ENCODE data around the gene PRKCE.

The PRKCE gene

DNA sequence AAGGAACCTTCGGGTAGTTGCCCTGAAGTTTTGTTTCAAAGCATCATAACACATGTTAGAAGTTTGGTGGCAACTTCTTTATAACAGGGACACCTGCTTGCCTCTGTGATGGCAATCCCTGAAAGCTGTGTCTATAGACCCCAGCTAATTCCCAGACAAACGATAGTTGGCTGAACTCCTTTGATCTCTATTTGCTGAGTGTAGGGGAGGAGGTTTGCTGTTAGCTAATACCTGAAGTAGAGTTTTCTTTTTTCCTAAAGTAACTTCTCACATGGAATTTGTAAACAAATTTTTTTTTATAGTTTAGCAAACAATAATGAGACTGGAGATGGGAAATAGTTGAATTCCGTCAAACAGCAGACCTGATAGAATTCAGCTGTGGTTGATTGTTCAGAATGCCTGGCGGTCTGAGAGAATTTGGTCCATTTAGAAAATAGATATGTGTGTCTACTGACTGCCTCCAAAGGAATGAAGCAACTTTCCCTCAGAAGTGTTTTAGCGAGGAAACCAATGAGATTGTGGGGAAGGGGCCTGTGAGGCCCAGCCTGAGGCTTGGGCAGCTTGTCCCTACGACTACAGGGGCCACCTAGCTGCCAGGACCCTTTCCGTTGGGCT is 522.3 kb downstream of the PRKCE start:
- no peak for DNase-seq (ENCODE audit: low read depth in 2 of 3, low spot score in 2 of 3)

DNA sequence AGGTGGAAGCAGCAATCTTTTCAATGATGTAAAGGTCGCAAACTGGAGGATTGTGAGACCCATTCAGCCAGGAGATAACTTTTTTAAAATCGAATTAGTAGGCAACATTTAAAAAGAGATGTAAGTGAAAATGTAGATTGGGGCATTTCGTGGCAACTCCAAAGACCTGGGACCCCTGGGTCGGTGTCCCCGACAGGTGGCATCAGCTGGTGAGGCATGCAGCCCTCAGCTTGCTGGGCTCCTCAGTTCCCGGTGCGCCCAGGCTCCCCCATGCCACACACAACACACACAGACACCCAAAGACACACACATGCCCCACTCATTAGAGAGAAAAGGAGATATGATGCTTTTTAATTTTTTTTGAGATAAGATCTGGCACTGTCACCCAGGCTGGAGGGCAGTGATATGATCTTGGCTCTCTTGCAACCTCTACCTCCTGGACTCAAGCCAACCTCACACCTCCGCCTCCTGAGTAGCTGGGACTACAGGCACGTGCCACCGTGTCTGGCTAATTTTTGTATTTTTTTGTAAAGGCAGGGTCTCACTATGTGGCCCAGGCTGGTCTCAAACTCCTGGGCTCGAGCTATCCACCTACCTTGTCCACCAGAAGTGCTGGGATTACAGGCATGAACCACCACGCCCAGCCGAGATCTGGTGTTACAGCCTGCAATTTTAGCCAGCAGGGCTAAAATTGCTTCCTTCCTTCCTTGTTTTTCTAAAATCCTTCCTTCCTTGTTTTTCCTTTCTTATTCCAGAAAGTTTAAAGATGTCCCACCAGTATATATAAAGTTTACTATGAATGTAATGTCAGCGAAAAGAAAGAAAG is 523.1 kb downstream of the PRKCE start:
- no peak for DNase-seq (ENCODE audit: low read depth in 2 of 3, low spot score in 2 of 3)

DNA sequence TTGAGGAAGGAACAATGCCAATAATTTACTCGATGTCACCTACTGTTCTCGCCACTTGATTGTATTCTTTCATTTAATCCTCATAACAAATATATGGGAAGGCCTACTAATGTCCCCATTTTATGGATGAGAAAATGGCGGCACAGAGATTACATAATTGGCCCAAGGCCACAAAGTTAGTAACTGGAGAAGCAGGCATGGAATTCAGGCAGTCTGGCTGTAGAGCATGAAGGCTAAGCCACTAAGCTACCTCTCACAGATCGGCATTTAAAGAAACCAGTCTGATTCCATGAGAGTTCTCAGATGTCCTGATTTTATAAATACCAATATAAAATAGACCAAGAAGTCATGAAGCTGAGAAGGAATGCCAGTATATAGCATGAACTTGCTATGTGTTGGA is 523.9 kb downstream of the PRKCE start:
- DNase-seq (ENCODE audit: low read depth in 2 of 3, low spot score in 2 of 3): no peak

DNA sequence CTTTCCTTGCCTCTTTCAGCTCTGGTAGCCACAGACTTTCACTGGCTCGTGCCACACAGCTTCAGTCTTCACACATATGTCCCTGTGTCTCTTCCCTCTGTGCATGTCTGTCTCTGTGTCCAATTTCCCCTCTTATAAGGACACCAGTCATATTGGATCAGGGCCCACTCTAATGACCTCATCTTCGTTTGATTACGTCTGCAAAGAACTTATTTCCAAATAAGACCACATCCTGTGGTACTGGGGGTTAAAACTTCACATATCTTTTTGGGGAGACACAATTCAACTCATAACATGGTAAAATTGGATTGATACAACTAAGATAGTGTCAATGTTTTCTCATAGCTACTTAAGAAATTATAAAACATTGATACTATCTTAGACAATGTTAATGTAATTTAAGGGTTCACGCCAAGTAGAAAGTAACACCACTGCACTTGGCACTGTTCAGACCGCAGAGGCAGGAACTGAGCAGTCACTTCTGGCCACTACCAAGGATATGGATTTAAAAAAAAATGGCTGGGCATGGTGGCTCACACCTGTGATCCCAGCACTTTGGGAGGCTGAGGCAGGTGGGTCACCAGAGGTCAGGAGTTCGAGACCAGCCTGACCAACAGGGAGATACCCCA is 526.1 kb downstream of the PRKCE start:
- DNase-seq (ENCODE audit: low read depth in 2 of 3, low spot score in 2 of 3): no peak

DNA sequence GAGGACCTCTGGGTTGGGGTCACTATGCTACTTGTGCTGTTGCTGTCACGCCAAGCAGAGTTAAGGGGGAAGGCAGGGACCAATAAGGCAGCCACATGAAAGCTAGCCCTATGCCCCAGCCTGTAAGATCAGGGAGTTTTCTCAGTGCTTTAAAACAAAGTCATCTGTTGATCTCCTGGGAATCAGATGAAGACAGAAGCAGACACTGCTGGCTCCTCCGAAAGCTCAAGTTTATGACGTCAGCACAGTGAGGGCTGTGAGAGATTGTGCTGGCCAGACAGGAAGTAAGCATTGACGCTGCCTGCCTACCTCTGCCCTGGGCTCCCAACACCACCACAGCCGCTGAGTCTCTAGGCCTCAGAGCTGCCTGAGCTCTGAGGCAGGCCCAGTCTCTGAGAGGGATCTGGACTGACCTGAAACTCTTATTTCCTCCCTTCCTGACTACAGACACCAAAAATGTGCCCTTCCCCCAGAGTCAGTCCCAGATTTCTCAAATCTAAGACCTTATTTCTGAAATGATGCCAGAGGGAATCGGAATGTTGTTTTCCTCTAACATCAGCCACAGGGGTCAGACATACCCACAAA is 527.7 kb downstream of the PRKCE start:
- peak in 1 of 3 experiments; percentile 14 for DNase-seq (ENCODE audit: low read depth in 2 of 3, low spot score in 2 of 3)

DNA sequence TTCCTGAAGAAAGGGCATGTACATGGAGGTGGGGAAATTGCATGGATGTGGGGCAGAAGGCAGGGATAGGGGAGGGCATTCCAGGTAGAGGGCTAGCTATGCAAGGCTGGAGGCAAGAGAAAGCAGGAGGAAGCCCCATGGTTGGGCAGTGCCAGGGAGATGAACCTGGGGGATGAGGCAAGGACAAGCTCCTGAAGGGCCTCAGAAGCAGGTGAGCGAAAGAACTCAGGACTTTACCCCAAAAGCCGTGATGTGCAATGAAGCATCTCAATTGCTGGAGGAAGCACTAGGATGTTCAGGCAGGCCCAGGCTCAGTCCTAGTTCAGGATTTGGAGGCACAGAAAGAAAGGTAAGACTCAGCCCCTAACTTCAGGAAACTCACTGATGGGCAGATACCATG is 528.7 kb downstream of the PRKCE start:
- no peak for DNase-seq (ENCODE audit: low read depth in 2 of 3, low spot score in 2 of 3)

DNA sequence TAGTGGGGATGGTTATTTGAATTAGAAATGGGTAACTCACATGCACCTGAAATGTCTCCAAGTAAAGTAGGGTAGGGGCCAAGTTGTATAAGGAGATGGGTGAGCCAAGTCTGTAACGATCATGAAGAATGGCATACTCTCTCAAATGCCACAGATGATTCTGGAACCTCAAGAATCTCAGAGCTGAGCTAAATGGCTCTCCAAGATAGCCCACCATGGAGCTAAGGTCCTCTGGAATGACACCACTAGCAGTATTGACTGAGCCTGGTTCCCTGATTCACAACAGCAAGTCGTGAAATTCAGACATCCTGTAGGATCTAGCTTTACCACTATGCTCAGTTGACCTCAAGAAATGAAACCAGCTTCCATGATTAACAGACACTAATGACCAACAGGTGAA is 529.8 kb downstream of the PRKCE start:
- no peak for DNase-seq (ENCODE audit: low read depth in 2 of 3, low spot score in 2 of 3)

DNA sequence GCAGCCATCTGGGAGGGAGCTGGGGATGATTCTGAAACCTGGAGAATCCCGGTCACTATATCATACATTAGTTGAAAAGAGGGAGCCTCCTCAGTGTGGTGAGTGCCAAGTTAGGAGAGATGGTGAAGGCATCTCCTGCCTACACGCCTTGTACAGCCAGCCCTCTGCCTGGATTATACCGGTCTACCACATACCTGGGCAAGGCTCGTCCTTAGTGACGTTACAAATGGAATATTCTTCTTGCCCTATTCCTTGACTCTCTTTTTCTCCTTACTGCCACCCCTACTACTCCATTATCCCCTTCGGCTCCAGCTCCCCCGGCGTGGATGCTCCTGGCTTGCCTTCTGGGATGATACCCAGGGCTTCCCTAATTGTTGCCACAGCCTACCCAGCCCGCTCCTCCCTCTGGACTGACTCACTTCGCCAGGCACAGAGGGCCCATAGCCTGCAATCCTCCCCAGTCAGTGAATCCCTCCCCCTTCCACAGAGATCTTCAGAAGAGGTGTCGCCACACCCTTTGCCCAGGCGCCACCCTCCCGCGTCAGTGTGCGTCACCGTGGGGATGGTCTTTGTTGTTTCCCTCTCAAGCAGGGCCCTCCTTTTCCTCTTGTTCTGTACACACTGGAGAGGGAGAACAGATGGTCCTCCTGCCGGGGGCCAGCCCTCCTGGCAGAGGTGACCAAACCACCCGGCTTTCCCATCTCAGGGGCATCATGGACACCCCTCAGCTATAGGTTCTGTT is 530.5 kb downstream of the PRKCE start:
- DNase-seq (ENCODE audit: low read depth in 2 of 3, low spot score in 2 of 3): no peak

DNA sequence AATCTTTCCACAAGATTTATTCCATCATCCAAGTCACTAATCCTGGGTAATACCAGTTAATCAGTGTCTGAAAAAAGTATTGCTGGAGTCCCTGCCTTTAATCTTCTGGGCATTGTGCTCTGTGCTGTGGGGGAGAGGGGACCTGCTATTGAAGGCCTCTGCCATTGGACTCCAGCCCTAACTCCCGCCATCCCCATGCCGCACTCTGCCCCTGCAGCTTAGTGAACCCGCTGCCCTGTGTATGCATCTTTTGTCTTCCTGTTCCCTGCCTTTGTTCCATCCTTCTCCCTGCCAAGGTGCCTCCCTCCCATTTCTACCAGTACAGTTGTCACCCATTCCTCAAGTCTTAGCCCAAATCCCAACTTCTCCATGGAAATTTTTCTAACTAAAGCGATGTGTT is 532.0 kb downstream of the PRKCE start:
- no peak for DNase-seq (ENCODE audit: low read depth in 2 of 3, low spot score in 2 of 3)

DNA sequence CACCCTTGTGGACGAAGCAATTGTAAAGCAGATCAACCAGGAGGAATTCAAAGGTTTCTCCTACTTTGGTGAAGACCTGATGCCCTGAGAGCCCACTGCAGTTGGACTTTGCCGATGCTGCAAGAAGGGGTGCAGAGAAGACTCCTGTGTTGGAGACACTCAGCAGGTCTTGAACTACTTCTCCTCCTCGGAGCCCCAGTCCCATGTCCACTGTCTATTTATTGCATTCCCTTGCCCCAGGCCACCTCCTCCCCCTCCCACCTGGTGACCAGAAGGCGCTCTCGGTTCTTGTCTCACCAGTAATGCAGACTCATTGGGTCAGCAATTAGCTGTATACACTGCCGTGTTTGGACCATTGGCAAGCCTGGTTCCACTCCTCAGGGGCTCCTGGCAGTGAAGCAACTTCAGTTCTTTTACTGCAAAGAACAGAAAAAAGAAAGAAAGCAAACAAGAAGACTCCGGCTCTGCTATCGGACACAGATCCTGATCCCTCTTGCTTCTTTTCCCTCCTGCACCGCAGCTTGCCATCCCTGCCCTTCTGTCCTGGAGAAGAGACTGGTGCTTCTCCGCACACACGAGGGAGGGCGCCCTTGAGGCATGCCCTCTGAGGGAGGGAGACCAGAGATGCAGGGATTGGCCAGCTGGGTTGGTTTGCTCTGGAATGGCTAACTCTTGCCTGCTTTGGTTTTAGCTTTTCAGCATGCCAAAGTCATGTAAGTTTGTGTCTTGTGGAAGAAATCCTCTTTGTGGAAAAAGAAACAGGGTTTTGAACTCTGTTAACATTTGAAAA is 533.5 kb downstream of the PRKCE start:
- DNase-seq (ENCODE audit: low read depth in 2 of 3, low spot score in 2 of 3): no peak

DNA sequence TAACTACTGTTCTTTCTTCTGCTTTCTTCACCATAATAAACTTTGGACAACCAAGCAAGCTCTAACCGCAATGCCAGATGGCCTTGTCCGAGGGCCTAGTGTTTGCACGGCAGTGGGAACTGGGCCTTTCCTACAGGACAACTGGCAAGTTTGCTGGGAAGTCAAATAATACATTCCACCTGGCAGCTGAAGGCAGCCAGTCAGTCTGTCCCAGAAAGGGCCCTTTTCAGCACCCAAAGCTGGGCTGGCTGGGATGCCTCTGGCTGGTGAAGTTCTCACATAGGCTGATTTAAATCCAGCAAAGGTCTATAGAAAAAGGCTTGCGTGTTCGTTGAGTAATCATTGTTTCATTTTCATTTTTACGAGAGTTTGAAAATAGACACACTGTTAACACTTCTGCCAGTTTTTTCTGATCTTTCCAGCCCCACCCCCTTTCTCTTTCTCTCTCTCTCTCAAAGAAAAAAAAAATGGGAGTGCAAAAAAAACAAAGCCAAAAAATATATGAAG is 535.7 kb downstream of the PRKCE start:
- DNase-seq (ENCODE audit: low read depth in 2 of 3, low spot score in 2 of 3): peak in 1 of 3 experiments; percentile 7

DNA sequence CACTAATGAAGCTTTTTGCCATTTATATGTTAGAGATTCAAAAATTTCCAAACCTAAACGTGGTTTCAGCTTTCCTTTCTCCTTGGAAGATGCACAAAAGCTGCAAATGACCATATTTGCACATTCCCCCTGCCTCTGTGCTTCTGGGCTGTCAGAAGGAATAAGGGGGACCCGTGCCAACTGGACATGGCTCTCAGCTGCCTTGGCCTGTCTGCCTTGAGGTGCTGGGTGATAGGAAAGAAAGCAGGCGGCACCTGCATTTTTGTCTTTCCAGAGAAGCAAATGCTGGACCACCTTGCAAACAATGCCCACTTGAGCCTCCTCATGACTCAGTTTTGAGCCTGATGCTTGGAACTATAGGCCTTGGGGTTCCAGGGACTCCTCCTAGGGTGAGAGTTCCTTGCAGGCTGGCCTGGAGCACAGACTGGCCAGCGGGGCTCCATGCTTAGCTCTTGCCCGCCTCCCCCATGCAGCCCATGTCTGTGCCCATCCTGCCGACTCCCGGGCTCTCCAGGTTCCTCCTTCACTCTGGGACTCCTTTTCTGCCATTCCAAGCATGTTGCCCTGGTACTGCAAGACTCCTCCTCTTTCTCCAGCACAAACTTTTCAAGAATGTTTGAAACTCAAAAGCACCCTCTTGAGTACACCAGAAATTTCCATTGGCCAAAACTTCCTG is 536.7 kb downstream of the PRKCE start:
- DNase-seq (ENCODE audit: low read depth in 2 of 3, low spot score in 2 of 3): no peak

DNA sequence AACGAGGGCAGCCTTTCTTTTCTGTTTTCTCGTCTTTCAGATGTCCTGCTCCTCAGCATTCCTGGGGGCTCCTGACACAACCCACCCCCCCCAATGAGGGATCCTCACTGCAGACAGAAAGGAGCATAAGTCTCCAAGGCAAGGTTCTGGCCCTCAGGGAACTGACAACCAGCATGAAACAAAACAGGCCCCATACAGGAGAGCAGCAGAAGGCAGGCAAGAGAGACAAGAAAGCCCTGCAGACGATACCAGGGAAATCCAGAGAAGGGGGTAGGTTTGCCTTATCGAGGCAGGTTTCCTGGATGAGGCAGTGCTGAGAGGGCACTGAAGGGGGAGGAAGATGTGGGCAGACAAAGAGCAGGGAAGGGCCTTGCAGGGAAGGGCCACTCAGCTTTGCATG is 541.9 kb downstream of the PRKCE start:
- no peak for DNase-seq (ENCODE audit: low read depth in 2 of 3, low spot score in 2 of 3)

DNA sequence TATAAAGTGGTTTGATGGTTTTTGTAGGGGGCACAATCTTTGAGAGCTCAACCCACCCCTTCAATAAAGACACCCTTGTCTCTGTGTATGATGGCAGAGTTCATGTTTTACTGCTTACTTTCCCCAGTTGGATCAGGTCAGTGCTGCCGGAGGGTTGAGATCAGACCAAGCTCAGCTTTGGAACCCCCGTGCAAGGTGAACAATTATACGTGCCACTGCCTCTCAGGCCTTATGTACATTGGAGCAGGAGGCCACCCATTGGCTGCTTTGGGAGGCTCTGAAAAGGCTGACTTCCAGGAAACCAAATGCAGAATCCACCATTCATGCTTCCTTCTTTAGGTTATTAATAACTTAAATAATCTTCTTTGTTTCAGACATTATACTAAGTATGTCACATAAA is 542.4 kb downstream of the PRKCE start:
- no peak for DNase-seq (ENCODE audit: low read depth in 2 of 3, low spot score in 2 of 3)

DNA sequence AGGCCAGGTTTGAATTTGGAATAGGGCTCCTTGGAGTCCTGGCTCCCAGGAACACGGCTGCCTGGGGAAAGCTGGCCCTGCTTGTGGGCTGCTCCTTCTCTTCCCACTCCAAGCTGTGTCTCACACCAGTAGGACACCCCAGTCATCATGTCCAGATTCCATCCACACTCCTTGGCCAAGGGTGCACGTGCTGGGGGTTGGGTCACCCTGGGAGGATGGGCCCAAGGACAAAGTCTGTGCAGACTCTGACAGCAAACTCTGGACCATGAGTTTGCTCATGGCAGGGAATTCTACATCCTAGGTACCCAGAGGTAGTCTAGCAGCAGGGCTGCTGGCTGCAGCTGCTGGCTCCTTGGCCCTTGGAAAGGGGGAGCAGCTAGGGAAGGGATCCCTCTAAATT is 543.4 kb downstream of the PRKCE start:
- no peak for DNase-seq (ENCODE audit: low read depth in 2 of 3, low spot score in 2 of 3)

DNA sequence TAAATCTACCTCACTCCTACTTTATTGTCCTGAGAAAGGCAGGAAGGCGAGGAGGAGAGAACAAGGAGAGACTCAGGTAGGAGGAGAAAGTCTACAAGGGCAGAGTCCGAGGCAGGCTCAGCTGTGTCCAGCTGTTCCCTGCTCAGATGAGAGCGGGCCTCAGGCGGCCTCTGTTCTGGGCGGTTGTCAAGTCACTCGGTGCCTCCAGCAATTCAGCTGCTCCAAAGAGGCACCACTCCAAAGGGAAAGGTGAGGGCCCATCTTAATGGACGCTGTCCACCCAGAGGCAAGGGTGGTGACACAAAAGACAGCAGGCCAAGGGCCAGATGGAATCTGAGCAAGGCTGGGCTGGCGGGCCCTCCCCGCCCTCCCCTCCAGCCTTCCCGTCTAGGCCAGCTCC is 544.3 kb downstream of the PRKCE start:
- DNase-seq (ENCODE audit: low read depth in 2 of 3, low spot score in 2 of 3): no peak

DNA sequence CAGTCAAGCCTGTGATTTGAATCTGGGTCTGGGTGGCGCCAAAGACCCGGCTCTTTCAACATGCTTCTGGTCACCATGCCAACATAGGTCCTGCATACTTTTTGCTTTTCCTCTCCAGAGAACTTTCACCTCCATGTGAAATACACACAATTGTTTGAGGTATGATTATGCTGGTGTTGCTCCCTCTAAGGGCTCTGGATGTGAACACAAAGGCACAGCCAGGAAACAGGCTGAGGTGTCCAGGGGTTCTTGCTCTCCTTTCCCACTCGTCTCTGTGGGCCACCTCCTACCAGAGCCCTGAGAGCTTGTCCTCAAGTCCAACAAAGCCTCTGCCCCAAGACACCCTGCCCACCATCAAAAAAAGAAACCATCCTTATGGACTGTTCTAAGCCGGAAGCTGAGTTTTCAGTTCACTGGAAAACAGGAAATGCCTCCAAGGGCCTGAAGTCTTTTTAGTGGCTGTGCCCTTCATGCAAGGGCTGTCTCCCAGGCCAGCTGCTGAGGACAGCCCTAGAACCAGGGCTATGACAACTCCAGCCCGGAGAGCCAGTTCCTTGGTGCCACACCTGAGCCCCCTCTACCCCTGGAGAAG is 545.5 kb downstream of the PRKCE start:
- DNase-seq (ENCODE audit: low read depth in 2 of 3, low spot score in 2 of 3): no peak

DNA sequence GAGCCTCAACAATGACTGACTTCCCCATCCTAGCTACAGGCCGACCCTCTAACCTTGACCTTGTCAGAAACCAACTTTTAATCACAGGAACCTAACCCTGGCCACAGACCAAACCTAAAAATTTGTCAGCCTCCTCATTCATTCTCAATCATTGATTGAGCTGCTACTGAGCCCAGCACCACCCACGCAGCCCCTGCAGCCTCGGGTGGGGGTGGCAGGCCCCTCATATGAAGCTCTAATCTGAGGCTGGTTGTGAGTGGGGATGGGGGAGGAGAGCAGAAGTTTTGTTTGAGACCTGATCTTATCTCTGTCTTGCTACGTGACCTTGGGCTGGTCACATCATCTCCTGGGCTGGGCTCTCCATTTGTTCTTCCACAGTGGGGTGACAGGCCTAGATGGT is 546.2 kb downstream of the PRKCE start:
- no peak for DNase-seq (ENCODE audit: low read depth in 2 of 3, low spot score in 2 of 3)

DNA sequence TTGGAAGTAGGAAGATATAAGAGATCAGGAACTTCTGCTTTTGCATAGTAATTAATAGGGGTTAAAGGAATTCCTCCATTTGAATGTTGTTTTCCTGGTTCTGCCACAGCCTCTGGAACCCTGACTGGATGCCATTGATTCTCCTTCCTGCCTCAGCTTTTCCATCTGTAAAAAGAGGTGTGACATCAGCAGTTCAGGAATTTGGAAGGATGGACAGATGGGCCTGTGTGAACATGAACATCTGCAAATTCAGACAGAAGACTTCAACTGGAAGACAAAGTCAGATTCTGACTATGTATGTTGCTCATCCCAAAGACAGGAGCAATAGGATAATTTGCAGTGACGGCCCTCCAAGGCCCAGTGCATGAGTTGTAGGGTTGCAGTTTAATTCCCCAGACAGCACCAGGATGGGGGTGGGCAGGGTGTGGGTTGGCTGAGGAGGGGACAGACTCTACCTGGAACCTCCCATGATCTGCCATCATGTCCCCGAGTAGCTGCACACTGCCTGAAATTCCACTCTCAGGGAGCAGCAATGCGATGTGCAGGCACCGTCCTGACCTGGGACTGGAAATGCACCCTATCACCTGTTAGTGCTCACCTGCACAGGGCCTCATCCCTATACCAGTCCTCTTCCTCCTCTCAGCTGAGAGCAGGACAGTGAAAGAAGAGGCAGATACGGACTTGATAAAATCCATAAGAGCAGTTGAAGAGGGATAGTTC is 546.8 kb downstream of the PRKCE start:
- no peak for DNase-seq (ENCODE audit: low read depth in 2 of 3, low spot score in 2 of 3)
